Activated CD4-positive, alpha-beta T cell treated with anti-CD3 and anti-CD28 coated beads for 1 hour (primary cell): Measurements from ENCODE around the gene VSIG2.
"Not testable (repeated sequence)": the region's sequence is repeated elsewhere in the genome, so short reads cannot be mapped to it uniquely, and the experiment has no call there.

Experiments used
- DNase-seq: peaks from one replicate; pipeline ENCODE4 v3.0.0-alpha.2; 2020

Gene VSIG2

DNA sequence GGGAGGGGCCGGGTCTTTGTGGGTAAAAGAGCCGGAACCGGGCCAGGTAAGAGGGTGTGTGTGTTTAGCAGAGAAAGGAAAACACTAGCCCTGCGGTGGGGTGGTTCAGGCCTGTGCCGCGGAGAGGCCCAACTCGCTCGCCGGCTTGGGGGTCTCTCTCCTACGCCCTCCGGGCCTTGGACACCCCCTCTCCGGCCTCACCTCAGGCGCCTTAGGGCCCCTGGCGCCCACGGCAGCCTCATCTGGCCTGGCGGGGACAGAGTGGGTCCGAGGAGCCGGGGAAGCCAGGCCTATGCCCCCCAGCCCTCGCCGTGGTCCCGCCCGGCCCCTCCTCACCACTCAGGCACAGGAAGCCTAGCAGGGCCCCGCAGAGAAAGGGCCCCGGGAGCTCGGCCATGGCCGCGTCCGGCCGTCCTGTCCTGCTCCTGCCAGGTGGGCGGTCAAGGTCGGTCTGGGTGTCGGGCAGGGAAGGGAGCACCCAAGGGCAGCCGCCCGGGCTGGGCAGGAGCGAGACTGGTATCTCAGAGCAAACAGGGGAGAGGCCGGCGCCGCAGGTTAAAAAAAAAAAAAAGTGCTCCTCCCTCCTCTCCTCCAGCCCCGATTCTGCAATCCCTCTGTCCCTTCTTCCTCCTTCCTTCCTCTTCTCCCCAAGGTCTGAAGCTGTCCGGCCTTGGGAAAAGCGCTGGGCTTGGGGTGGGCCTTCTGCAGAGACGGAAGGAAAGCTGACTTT, at the start of gene VSIG2:
TSS of gene VSIG2 (minus strand) at position 515 of the 730 bp plus-strand sequence. CDS start at position 397, 118 bp downstream.
- DNase-seq, result no peak

DNA sequence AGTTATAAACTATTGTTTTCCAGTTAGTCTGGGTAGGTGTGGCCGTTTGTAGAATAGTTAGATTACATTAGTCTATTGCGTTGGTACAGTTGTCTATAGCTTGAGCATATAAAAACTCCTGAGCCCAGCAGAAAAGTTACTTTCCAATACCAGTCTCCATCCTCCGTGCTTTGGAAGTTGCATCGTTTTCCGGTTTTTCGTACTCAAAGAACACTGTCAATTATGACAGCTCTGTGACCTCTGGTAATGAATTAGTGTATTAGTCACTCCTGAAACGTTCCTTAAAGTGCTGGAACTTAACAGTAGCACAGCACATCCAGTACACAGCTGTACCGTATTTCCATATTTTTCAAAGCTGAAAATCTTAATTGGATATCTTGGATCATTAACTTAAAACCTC, 49.0 kb upstream of the VSIG2 start:
- DNase-seq, result no peak

GRCh38 chr11:124800226-124800929, 48.3 kb upstream of the VSIG2 start, which contains the start of gene MSANTD2:
Gene MSANTD2, minus strand, starts transcription at chr11:124800406. Its CDS starts 26 bp downstream, at chr11:124800380.
- peak; percentile 61 for DNase-seq

DNA sequence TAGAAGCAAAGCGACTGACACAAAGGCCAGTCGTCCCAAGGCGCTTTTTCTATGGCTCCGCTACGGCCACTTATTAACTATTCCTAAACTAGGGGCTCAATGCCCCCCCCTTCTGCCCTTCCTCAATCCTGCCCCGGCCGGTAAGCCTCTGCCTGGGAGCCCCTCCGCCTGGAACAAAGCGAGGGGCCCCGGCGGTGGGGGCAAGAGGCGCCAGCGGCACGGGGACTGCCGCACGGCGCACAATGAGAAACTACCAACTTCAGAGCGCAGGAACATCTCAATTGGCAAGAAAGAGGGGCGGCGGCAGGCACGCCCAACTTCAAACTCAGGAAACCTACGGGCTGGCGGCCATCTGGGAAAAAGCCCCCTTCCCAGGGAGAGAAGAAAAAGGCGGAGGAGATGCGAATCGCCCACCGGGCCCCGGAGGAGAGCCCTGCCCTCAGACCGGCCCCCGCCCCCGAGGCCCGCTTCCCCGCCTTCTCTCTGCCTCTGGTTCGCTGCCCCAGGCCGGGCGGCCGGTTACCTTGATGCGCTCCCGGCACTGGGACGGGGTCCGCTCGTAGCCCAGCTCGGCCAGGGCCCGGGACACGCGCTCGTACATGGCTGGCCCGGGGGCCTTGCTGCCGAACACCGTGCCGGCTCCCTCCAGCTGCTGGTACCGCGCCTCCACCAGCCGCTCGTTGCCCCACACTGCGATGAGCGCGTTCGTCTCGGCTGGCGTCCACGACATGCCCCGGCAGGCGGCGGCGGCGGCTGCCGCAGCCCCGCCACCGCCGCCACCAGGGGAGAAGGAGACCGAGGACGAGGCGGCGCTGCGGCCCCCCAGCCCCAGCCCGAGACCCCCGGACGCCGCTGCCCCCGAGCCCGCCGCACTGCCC, 47.5 kb upstream of the VSIG2 start:
- peak; percentile 19 for DNase-seq

DNA sequence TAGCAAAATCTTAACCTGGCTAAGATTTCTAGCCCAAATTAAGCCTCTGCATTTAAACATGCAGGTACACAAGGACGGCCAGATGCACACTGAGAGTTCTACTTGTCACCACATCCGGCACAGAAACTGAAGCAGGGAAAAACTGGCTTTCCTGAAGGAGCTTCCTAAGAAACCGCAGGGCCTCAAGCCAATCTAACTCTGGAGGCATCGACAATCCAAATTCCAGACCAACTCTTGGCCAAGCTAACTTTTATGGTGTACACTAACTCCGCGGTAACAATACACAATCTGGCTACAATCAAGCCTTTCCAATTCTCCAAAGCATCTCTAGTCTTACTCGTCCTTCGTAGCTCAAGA, 46.9 kb upstream of the VSIG2 start:
- no peak for DNase-seq

DNA sequence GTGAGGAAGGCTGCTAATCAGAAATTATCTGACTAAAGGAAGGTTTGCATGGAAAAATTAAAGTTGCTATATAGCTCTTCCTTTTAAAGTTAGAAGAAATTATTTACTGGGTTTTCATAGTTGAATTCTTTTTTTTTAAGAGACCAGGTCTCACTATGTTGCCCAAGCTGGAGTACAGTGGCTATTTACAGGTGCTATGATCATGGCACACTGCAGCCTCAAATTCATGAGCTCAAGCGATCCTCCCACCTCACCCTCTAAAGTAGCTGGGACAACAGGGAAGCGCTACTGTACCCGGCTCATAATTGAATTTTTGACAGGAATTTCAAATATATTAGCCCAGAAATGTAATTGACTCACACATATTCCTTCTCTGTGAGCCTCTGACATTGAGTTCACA, 44.3 kb upstream of the VSIG2 start:
- DNase-seq, result no peak

DNA sequence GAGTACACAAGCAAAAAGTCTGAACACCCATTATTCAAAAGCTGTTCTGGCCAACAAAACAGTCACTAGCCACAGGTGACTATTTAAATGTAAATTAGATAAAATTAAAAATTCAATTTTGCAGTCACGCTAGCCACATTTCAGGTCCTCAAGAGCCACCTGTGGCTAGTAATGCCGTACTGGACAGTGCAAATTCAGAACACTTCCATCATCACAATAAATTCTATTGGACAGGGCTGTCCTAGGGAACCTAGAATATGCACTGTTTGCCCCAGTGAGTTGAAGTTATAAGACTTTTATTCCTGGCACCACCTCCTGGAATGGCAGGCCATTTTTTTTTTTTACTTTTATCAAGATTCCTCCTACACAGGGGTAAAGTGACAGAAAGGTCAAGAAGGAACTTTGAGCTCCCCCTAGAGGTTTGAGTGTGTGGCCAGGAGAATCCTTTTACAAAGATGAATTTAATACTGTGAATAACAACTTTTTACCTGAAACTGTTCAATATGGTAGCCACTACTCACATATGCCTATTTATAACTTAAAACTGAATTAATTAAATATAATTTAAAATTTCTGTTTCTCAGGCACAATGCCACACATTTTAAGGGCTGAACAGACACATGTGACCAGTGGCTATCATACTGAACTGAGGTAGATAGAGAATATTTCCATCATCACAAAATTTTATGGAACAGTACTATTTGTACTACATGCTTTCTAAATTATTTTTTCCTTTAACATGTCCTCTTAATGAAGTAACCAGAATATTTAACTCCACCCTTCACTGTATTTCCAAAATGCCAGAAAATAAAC, 41.6 kb upstream of the VSIG2 start:
- DNase-seq, result no peak

DNA sequence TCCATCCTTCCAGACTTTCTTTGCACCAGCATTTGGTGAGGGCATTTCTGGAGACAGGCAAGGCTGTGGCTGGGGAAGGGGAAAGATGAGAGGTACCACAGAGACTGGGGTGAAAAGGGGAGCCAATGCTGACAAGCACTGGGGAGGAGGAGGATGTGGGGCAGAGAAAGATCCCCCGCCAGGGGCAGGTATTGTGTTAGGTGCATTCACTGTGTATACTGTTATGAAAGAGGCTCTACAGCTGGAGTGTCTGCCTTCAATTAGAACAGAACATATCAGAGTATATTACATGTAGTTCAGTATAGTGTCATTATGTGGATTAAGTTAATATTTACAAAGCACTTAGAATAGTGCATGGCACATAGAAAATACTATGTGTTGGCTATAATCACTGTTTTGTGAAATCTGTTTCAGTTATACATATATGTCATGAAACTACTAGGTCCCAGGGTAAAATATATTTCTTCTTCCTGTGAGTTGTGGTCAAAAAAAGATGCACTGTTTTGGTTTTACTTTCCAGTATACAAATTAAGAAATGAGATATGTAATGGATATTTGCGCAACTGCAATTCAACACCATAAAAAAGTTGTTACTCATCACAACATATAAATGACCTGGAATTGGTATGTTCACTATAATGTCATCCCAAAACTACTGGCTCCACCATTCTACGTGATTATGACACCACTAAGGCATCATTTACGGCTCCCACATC, 39.7 kb upstream of the VSIG2 start:
- no peak for DNase-seq

DNA sequence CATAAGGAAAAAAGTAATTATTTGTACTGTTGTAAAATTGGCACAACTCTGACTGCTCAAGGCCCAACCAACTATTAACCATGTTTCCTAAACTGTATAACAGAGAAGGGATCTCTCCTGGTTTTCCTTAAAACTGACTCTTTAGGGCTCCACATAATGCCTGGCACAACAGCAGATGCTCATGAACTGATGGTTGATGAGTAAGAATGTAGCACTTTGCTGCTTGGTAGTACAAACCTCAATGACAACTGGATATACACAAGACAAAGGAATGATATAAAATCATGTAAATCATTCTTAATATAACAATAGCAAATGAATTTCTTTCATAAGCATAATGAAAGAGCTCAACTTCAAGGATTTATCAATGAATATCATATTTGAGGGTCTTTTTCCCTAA, 36.5 kb upstream of the VSIG2 start:
- DNase-seq, result no peak

GRCh38 chr11:124784051-124784450, 32.0 kb upstream of the VSIG2 start:
- DNase-seq, result no peak

DNA sequence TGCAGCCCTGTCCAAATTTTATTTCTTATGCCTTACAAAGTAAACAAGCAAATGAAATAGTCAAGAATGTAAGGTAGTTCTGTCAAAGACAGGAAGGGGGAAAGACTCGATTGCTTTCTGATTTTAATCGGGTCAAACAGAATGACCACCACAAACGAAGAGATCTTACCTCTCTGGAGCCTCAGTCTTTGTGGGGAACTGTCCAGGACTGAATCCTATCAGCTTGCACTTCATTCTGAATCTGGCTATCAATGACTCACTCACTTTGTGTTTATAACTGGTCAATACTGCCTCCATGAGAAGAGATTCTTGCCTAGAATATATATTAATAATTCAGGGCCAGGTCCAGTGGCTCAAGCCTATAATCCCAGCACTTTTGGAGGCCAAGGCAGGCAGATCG, 30.9 kb upstream of the VSIG2 start:
- no peak for DNase-seq

GRCh38 chr11:124779568-124779967, 27.5 kb upstream of the VSIG2 start:
- no peak for DNase-seq

DNA sequence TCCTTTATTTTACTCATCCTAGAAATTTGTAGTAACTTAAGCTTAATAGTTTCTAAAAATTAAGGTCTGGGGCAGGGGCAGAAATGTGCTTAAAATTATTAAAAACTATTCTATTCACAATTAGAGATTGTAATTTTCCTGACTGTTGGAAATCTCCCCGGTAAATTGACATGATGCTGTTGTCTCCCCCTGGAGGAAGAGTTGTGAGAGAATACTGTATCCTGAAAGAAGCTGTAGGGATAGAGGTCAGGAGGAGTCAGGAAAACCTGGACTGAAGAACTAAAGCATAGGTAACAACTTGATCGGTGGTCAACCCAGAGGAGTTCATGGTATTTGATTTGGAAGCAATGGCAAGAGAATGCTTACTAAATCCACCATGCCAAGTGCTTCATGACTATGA, 26.2 kb upstream of the VSIG2 start:
- DNase-seq, result no peak

GRCh38 chr11:124776865-124777645, 25.0 kb upstream of the VSIG2 start:
- DNase-seq, result no peak

- not testable (repeated sequence) for DNase-seq
Observed at GRCh38 chr11:124770959-124771358, 18.9 kb upstream of the VSIG2 start.

- DNase-seq, result no peak
Observed at GRCh38 chr11:124769806-124770774, 18.0 kb upstream of the VSIG2 start.

- no peak for DNase-seq
Observed at GRCh38 chr11:124768914-124769313, 16.9 kb upstream of the VSIG2 start.

GRCh38 chr11:124766156-124766555, 14.1 kb upstream of the VSIG2 start:
- DNase-seq, result no peak

- peak; percentile 76 for DNase-seq
Observed at GRCh38 chr11:124763156-124763947, 11.3 kb upstream of the VSIG2 start.
